ENCODE results near the gene HTT.

- TF ChIP-seq CTCF (optimal IDR thresholded peaks at IDR 0.05 in 1 of 3, IDR thresholded peaks at IDR 0.05 in 1 of 3, conservative IDR thresholded peaks at IDR 0.05 in 1 of 3; ENCODE audit: extremely low read depth in 1 of 3, insufficient read depth in 2 of 3, low read length in 3 of 3) = no peak
- no peak for TF ChIP-seq EZH2 (IDR thresholded peaks at IDR 0.05; ENCODE audit: low read length)
Observed at GRCh38 chr4:3247399-3248177, 173.1 kb downstream of the HTT start.
